ENCODE results near the gene SRR.
A peak's percentile ranks its signal among the peaks of the same experiment; 100 is the strongest.
"Not testable (repeated sequence)": the region's sequence is repeated elsewhere in the genome, so short reads cannot be mapped to it uniquely, and the experiment has no call there.

The SRR gene

GRCh38 chr17:2312736-2313135, 9.0 kb downstream of the SRR start:
- H3K4me3 ChIP-seq (replicated peaks; ENCODE audit: low read depth, low read length), result no peak overlapping the region
- DNase-seq (ENCODE audit: low read depth), result peak; percentile 35
- TF ChIP-seq CTCF (IDR thresholded peaks at IDR 0.05; ENCODE audit: low read length, missing control alignments), result no peak

GRCh38 chr17:2316916-2317205, 13.1 kb downstream of the SRR start:
- DNase-seq (ENCODE audit: low read depth); H3K4me3 ChIP-seq (replicated peaks; ENCODE audit: low read depth, low read length): not testable (repeated sequence)

- no peak for TF ChIP-seq CTCF (IDR thresholded peaks at IDR 0.05; ENCODE audit: low read length, missing control alignments)
- no peak for DNase-seq (ENCODE audit: low read depth)
- no peak overlapping the region for H3K4me3 ChIP-seq (replicated peaks; ENCODE audit: low read depth, low read length)
These were observed 14.0 kb downstream of the SRR start for GRCh38 chr17:2317796-2318195.

- no peak for DNase-seq (ENCODE audit: low read depth)
- no peak for TF ChIP-seq CTCF (IDR thresholded peaks at IDR 0.05; ENCODE audit: low read length, missing control alignments)
- H3K4me3 ChIP-seq (replicated peaks; ENCODE audit: low read depth, low read length), result no peak overlapping the region
These were observed 15.3 kb downstream of the SRR start for GRCh38 chr17:2319051-2319450.

- DNase-seq (ENCODE audit: low read depth), result no peak
- H3K4me3 ChIP-seq (replicated peaks; ENCODE audit: low read depth, low read length), result no peak overlapping the region
- TF ChIP-seq CTCF (IDR thresholded peaks at IDR 0.05; ENCODE audit: low read length, missing control alignments), result no peak
These were observed 17.6 kb downstream of the SRR start for GRCh38 chr17:2321399-2321798.

GRCh38 chr17:2323629-2324314, 20.0 kb downstream of the SRR start:
- TF ChIP-seq CTCF (IDR thresholded peaks at IDR 0.05; ENCODE audit: low read length, missing control alignments), result no peak
- H3K4me3 ChIP-seq (replicated peaks; ENCODE audit: low read depth, low read length), result no peak overlapping the region
- no peak for DNase-seq (ENCODE audit: low read depth)

GRCh38 chr17:2331303-2331702, 27.6 kb downstream of the SRR start:
- no peak overlapping the region for H3K4me3 ChIP-seq (replicated peaks; ENCODE audit: low read depth, low read length)
- TF ChIP-seq CTCF (IDR thresholded peaks at IDR 0.05; ENCODE audit: low read length, missing control alignments), result no peak
- DNase-seq (ENCODE audit: low read depth), result no peak
